GM03348 (cell line): Measurements from ENCODE around the gene EIF3K.
"Not testable (repeated sequence)": the region's sequence is repeated elsewhere in the genome, so short reads cannot be mapped to it uniquely, and the experiment has no call there.

Experiments
- DNase-seq: peaks from one replicate; pipeline ENCODE4 v3.0.0; 2012; ENCODE audit warnings: low spot score

The EIF3K gene

DNA sequence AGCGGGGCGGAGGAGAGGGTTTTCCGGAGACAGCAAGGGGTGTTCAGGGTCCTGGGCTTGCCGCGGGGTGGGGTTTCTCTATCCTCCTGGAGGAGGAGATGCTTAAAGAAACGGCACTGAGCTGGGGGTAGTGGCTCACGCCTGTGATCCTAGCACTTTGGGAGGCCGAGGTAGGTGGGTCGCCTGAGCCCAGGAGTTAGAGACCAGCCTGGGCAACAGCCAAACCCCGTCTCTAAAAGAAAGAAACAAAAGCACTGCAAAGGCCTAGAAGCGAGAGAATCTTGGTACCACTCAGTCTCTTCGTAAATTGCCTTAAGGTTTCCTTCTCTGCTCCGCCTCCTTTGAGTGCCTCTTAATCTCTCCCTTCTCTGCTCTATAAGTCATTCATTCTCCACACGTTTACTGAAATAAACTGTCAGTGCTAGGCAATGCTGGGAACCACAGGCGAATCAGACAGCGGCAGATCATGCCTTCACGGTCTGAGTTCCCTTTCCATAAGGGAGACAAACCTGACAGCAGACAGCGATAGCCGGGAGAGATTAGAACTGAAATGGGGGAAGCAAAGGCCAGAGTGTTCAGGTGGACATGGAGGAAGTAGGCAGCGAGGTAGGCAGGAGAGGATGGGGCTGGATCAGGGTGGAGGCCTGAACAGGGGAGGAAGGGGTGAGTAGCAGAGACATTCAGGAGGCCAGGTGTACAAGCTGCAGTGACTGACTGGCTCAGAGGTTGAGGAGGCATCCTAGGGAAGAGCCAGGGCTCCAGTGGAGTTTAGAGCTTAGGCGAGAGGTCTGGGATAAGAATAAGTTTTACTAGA lies 580 bp downstream of the EIF3K start:
- DNase-seq: no peak

GRCh38 chr19:38624822-38625221 lies 5.8 kb downstream of the EIF3K start:
- no peak for DNase-seq

- DNase-seq: no peak
Observed at GRCh38 chr19:38626401-38626800, 7.4 kb downstream of the EIF3K start.

DNA sequence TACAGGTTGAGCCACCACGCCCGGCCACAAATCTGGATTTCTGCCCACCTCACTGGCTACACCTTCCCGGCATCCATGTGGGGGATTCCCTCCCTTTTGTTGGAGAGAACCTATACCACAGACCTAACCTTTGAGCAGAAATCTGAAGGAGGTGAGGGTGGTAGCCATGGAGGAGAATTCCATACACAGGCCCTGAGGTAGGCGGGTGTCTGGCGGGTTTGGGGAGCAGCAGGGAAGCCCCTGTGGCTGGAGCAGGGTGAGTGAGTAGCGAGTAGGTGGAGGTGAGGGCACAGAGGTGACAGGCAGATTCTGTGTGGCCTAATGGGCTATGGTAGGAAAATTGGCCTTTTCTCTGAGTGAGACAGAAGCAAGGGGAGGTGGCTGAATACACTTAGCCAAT lies 10.6 kb downstream of the EIF3K start:
- no peak for DNase-seq

DNA sequence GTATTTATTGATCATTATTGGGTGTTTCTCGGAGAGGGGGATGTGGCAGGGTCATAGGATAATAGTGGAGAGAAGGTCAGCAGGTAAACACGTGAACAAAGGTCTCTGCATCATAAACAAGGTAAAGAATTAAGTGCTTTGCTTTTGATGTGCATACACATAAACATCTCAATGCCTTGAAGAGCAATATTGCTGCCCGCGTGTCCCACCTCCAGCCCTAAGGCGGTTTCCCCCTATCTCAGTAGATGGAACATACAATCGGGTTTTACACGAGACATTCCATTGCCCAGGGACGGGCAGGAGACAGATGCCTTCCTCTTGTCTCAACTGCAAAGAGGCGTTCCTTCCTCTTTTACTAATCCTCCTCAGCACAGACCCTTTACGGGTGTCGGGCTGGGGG lies 12.3 kb downstream of the EIF3K start:
- DNase-seq: not testable (repeated sequence)

GRCh38 chr19:38631811-38632475 lies 13.0 kb downstream of the EIF3K start:
- DNase-seq: not testable (repeated sequence)

DNA sequence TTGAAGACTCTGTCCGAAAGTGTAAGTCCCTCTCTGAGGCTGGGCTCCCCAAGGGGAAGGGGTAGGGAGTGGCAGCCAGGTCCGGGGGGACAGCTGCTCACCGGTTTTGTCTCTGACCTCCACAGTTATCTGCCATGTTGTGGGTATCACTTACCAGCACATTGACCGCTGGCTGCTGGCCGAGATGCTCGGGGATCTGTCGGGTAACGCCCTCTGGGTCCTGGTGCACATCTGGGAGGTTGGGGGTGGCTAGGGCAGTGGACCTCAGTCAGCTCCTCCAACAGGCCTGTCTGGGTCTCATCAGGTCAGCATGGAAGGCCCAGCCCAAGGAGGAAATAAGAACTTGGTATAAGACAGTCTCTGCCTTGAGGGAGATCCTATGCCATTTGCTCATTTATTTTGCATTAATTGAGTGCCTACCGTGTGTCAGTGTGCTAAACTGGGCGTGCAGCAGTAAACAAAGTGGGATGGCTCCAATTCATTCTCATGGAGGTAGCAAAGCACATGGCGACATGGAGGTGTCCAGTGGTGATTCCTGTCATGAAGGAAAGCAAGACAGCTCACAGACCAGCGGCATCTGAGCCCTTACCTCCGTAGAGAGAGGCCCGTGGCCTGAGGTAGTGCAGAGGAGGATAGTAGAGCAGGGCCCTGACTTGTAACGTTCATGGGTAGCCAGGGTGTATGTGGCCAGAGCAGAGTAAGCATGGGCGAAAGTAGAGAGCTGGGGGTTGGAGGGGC lies 13.7 kb downstream of the EIF3K start:
- DNase-seq: no peak

- peak; percentile 88 for DNase-seq
Observed at GRCh38 chr19:38634757-38635482, 15.9 kb downstream of the EIF3K start.

- DNase-seq: no peak
Observed at GRCh38 chr19:38635483-38636399, 16.8 kb downstream of the EIF3K start.

DNA sequence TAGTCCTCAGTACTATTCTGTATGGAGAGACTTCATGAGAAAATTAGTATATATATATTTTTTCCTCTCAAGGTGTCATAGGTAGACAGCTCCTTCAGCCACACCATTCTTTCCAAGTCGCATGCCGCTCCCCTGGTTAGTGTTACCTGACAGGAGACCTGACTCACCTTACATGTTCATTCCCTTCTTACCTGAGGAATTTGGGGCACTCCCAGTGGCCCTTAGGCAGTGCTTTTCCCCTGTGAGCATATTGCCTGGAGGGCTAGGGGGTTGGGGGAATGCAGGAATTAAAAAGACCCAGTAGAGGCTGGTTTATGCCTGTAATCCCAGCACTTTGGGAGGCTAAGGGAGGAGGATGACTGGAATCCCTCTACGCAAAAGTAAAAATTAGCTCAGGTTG lies 19.5 kb downstream of the EIF3K start:
- no peak for DNase-seq

- no peak for DNase-seq
Observed at GRCh38 chr19:38639679-38640078, 20.7 kb downstream of the EIF3K start.

GRCh38 chr19:38640368-38640767 lies 21.4 kb downstream of the EIF3K start:
- no peak for DNase-seq

GRCh38 chr19:38642176-38642575 lies 23.2 kb downstream of the EIF3K start:
- DNase-seq: no peak

GRCh38 chr19:38644719-38645118 lies 25.7 kb downstream of the EIF3K start:
- DNase-seq: no peak

- DNase-seq: peak; percentile 99
Observed at GRCh38 chr19:38647368-38647965, 28.5 kb downstream of the EIF3K start, which contains the start of gene ACTN4. ACTN4 (plus strand) TSS chr19:38647649; CDS start chr19:38647746, 97 bp downstream.

DNA sequence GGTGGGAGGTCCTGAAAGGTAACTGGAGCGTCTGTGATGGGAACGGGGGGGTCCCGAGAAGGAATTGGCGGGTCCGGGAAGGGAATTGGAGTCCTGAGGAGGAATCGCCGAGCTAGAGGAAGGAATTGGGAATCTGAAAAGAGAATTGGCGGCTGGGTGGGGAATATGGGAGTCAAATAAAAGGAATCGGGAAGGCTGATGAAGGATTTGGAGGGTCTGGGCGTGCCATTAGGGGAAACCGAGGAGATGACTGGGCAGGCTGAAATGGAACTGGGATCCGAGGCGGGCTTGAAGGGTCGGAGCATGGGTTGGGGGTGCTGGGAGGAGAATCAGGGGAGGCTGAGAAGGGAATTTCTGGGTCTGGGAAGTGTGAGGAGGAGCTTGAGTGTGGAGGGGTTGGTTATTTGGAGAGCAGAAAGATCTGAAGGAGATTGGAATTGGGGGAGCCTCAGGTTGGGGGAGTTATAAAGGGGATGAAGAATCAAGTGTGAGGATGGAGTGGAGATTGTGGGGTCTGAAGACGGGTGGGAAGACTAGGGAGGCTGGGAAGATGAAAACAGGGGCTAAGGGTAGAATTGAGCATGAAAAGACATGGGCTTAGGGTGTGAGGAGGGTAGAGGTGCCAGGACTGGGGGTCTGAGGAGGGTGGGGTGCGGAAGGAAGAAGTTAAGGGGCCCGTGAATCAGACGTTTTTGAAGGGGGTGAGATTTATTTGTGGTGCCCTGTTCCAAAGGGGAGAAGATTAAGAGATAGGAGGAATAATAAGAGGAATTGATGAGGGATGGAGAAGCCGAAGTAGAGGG lies 29.2 kb downstream of the EIF3K start:
- DNase-seq: no peak

DNA sequence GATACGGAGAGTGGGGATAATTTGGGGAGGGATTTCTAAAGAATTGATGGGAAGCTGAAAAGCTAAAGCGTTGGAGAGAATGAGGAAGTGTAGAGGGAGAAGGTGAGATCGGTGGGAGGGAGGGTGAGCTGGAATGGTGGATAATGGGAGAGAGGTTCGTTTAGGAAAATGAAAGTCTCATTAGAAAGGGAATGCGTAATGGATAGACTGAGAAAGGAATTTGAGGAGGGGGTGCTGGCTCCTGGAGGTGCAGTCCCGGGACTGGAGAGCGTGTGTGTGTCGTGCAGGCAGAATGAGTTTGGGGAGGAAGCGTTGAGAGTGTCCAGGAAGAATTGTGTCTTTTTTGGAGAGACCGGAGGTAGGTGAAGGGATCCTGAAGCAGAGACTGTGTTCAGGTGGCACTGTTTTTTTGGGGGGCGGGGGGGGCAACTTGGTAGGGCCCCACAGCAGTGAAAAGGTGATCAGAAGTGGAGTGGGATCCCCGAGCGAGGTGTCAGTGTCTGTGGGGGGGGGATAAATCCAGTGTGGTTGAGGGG lies 29.8 kb downstream of the EIF3K start:
- no peak for DNase-seq

DNA sequence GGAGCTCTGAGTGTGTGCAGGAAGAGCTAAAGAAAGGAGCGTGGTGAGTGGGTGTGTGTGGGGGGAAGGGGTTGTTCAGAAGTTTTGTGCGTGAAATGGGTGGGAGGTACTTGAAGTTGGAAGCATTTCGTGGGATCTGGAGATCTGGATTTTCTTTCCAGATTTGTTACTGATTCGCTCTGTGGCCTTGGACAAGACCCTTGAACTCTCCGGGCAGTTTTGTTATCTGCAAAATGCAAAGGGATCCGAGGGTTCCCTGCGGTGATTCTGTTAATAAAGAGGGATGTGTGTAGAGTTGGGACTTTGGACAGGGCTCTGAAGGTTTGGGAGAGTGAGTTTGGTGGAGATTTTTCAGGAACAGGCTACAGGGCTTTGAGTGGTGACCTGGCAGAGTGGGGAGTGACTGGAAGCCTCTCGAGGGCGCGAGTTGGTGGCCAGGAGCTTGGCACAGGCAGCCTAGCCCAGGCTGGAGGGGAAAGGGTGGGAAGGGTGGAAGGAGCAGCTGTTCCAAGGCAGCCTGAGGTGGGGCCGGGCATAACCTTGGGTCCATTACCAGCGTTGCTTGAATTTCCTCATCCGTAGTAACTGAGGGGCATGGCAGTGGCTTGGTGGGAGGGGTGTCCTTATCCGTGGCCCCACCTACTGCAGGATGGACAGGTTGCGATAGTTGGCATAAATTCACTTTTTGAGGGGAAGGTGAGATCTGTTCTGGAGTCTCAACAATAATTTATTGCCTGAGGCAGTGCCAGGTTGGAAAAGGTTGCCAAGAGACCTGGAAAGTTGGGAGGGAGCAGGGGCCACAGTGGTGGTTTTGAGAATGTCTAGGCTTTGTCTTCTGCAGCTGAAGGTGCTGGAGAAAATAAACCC lies 30.6 kb downstream of the EIF3K start:
- peak; percentile 37 for DNase-seq
